Tibial nerve (tissue), 4 donors: ENCODE results near the gene NR2F1-AS1. TPM values are rescaled to one million over a fixed set of nuclear protein-coding genes. Genes with fewer than 3 reads are reported as not detected.

Experiments
- DNase-seq, 2 donors: peaks; one replicate each; pipeline ENCODE4 v3.0.0-alpha.2; 2019; ENCODE audit warnings: low spot score in 2 of 2
- H3K27ac ChIP-seq, 4 donors: fragments of 200-600 bp; sonication (generic) in 3 of 4; one replicate each; pipeline ENCODE4 v1.5.1; 2017 to 2019; ENCODE audit warnings: mild to moderate bottlenecking in 1 of 4
- H3K27me3 ChIP-seq, 2 donors: fragments of 200-600 bp; sonication (generic) in 1 of 2; one replicate each; pipeline versions ENCODE4 v1.5.1 to v1.6.0; 2017 to 2019
- H3K36me3 ChIP-seq, 3 donors: fragments of 200-600 bp; sonication (generic); one replicate each; pipeline ENCODE4 v1.5.1; 2018 to 2019
- H3K4me1 ChIP-seq, 4 donors: fragments of 200-600 bp; sonication (generic) in 3 of 4; one replicate each; pipeline ENCODE4 v1.5.1; 2017 to 2019
- H3K4me3 ChIP-seq, 4 donors: fragments of 200-600 bp; sonication (generic) in 3 of 4; one replicate each; pipeline ENCODE4 v1.5.1; 2017 to 2019; ENCODE audit warnings: mild to moderate bottlenecking in 1 of 4, moderate library complexity in 1 of 4
- H3K9me3 ChIP-seq, 4 donors: fragments of 200-600 bp; sonication (generic) in 3 of 4; one replicate each; pipeline ENCODE4 v1.5.1; 2017 to 2019
- EP300 ChIP-seq, 2 donors: sonication (generic); formaldehyde crosslinking; IDR thresholded peaks; one replicate each; pipeline ENCODE4 v1.6.1; 2017; ENCODE audit warnings: antibody characterized with exemption in 2 of 2, mild to moderate bottlenecking in 1 of 2
- POLR2A ChIP-seq, 2 donors: fragments of 450-650 bp; IDR thresholded peaks; one replicate each; pipeline ENCODE4 v1.6.1; 2017; ENCODE audit warnings: antibody characterized with exemption in 2 of 2, mild to moderate bottlenecking in 2 of 2, moderate library complexity in 2 of 2
- WGBS, 2 donors: methylation state at CpG; one replicate each; pipeline ENCODE4 v1.1.5; 2018; 5-methylcytosine and 5-hydroxymethylcytosine counted together
- total RNA-seq, 4 donors: library from RNA; depleted of rRNA; stranded (reverse); fragments of >200 nt; gene quantifications; one replicate each; pipeline ENCODE4 v1.1.0, GENCODE V29; 2016
- TF ChIP-seq, protein P1 (sequence below), 5 experiments: fragments of 200-600 bp in 3 of 5; fragments of 450-650 bp in 2 of 5; sonication (generic) in 3 of 5; IDR thresholded peaks; one replicate each; pipeline ENCODE4 v1.5.1; 2016 to 2019; ENCODE audit warnings: antibody characterized with exemption in 5 of 5, mild to moderate bottlenecking in 3 of 5, moderate library complexity in 2 of 5

NR2F1-AS1 gene
- total RNA-seq, 4 donors from 2014 or later: 13.5 to 38.4 (median 35.4) TPM

DNA sequence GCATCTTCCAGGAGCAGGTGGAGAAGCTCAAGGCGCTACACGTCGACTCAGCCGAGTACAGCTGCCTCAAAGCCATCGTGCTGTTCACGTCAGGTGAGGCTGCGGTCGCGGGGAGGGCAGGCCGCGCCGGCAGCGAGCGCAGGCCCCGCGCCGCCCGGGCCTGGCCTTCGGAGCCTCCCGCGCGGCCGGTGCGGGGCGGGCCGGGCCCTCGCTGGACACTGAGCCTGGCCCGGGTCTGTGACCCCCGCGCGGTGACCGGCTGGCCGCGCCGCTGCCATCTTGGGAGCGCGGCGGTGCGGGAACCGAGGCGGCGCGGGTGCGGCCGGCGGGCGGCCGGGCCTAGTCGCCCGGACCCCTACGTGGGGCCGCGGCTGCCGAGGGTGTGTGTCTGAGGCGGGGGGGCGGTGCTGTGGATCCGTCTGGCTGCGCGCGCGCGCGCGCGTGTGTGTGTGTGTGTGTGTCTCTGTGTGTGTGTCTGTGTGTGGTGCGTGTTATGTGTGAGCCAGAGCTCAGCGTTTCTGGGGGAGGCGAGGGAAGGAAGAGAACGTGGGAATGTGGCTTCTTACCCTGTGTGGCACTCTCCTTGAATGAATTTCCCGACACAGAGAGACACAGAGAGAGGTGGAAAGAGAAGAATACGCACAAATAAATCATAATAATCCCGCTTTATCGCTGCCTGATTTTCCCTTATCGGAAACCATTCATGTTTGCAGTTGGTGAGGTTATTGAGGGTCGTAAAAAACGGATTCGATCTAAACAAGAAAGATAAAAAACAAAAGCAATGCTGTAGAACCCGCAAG, 7.5 kb upstream of the NR2F1-AS1 start:
- peak in 1 of 2 donors; percentile 45 for DNase-seq
- no peak for TF ChIP-seq EP300 (IDR thresholded peaks at IDR 0.05)
- TF ChIP-seq POLR2A (IDR thresholded peaks at IDR 0.05): no peak
- TF ChIP-seq, protein P1, sequence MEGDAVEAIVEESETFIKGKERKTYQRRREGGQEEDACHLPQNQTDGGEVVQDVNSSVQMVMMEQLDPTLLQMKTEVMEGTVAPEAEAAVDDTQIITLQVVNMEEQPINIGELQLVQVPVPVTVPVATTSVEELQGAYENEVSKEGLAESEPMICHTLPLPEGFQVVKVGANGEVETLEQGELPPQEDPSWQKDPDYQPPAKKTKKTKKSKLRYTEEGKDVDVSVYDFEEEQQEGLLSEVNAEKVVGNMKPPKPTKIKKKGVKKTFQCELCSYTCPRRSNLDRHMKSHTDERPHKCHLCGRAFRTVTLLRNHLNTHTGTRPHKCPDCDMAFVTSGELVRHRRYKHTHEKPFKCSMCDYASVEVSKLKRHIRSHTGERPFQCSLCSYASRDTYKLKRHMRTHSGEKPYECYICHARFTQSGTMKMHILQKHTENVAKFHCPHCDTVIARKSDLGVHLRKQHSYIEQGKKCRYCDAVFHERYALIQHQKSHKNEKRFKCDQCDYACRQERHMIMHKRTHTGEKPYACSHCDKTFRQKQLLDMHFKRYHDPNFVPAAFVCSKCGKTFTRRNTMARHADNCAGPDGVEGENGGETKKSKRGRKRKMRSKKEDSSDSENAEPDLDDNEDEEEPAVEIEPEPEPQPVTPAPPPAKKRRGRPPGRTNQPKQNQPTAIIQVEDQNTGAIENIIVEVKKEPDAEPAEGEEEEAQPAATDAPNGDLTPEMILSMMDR (IDR thresholded peaks at IDR 0.05): no peak
- no peaks in the 10 kb centered on the region for H3K27me3 ChIP-seq
- peak overlapping the region; percentile 78 to 95 (median 87) for H3K27ac ChIP-seq
- WGBS, 2 donors: 24 to 34% methylated on average over 26 to 32 of the region's 78 CpGs
- no peaks in the 10 kb centered on the region for H3K9me3 ChIP-seq
- peaks cover 0 to 10% (median 0%) of the 10 kb centered on the region in 3 donors for H3K36me3 ChIP-seq
- peaks cover 0 to 41% (median 12%) of the 10 kb centered on the region in 4 donors for H3K4me1 ChIP-seq
- H3K4me3 ChIP-seq: peak overlapping the region; percentile 46 to 83 (median 59)

DNA sequence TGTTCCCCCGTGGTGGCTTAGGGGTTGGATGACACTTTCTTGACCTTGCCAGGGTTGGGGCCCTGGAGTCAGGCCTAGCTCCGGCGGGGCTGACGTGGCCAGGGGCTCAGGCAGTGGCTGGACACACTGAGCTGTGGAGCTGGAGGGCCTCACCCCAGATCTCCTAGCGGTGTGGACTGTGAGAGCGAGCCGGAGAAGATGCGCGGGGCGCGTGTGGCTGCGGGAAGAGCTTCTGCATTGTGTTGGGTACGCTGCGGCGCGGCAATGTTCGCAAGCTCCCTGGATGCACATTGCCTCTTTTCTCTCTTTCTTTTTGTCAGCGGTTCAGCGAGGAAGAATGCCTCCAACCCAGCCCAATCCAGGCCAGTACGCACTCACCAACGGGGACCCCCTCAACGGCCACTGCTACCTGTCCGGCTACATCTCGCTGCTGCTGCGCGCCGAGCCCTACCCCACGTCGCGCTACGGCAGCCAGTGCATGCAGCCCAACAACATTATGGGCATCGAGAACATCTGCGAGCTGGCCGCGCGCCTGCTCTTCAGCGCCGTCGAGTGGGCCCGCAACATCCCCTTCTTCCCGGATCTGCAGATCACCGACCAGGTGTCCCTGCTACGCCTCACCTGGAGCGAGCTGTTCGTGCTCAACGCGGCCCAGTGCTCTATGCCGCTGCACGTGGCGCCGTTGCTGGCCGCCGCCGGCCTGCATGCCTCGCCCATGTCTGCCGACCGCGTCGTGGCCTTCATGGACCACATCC, 6.8 kb upstream of the NR2F1-AS1 start:
- Histone ChIP-seq H3K9me3 (no peaks in the 10 kb centered on the region), H3K27me3 (peaks cover 0 to 6% of the 10 kb centered on the region in 2 donors), H3K4me3 (peak overlapping the region; percentile 46 to 83 (median 59)), H3K4me1 (peaks cover 0 to 34% (median 12%) of the 10 kb centered on the region in 4 donors), H3K36me3 (peaks cover 0 to 8% (median 0%) of the 10 kb centered on the region in 3 donors), H3K27ac (peak overlapping the region; percentile 78 to 95 (median 87))
- WGBS, 2 donors: 19 to 31% methylated on average over 37 to 59 of the region's 59 CpGs
- TF ChIP-seq, protein P1 (IDR thresholded peaks at IDR 0.05): no peak
- no peak for TF ChIP-seq POLR2A (IDR thresholded peaks at IDR 0.05)
- TF ChIP-seq EP300 (IDR thresholded peaks at IDR 0.05): peak in 1 of 2 donors; percentile 55
- DNase-seq: no peak

DNA sequence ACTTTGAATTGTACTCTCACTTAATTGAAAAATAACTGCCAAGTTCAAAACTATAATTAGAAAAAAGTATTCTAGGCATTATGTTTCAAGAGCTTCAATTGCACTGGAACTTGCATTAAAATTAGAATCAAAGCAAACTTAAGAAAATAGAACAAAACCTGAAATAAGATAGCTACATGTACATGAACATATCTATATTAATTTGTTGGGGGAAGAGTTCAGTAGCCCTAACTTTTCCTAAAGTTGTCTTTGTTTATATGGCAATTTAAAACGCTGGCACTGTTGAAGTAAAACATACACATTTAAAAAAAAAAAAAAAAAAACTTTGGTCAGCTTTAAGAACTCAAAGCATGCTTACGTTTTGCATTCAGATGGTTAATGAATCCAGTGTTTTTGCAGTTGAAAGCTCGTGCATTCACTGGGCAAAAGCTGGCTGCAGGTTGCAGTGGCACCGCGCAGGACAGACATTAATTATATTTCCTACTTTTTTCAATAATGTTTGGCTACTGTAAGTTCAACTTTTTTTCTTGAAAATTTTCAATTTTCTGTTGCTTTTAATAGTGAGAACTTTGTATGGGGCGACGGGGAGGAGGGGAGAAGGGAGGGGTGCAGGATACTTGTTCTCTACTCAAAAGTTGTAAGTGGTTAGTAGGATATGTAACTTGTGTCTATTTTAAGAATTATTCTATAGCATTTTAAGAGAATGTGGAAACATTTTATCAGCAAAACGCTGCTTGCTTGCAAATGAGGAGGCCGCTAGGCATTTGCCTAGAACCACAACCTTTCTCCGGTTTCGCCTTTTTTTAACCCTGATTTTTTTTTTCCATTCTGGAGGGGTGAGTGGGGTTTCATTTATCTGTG, 5.9 kb upstream of the NR2F1-AS1 start:
- Histone ChIP-seq H3K4me1 (peaks cover 0 to 26% (median 10%) of the 10 kb centered on the region in 4 donors), H3K36me3 (peaks cover 0 to 8% (median 0%) of the 10 kb centered on the region in 3 donors), H3K27me3 (peaks cover 0 to 9% of the 10 kb centered on the region in 2 donors), H3K9me3 (no peaks in the 10 kb centered on the region), H3K4me3 (peak overlapping the region; percentile 46 to 83 (median 59)), H3K27ac (peak overlapping the region; percentile 78 to 95 (median 87))
- no peak for DNase-seq
- WGBS, 2 donors: 19 to 25% methylated on average over 11 of the region's 11 CpGs
- TF ChIP-seq EP300 (IDR thresholded peaks at IDR 0.05) (peak in 1 of 2 donors; percentile 10), POLR2A (IDR thresholded peaks at IDR 0.05) (no peak)
- TF ChIP-seq, protein P1 (IDR thresholded peaks at IDR 0.05): no peak

DNA sequence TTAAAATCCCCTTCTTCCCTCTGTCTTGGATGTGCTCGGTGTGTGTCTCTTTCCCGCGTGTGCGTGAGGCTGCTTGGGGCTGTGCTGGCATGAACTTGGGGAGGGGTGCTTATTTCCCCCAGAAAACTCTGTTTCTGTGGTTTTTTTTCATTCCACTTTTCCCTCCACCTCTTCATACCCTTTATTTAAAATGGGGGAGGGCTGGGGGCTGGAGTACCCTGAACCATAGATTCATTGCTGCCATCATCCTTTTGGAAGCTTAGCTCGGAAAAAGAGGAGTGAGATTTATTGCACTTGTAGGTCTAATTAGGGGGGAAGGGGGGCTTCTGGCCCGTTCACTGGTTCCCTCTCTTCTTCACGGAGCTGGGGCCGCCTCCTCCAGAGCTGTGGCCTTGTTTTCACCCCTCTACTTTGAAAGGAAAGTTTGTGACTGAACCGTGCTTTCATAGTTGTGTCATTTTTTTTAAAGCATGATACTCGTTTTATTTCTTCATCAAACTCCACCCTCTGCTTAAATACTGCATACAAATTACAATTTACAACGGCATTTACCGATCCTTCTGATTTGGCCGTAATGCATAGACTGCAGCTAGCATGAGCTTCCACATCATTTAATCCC, 4.9 kb upstream of the NR2F1-AS1 start:
- Histone ChIP-seq H3K4me1 (peaks cover 0 to 16% (median 7%) of the 10 kb centered on the region in 4 donors), H3K27ac (peak overlapping the region; percentile 84 to 95 (median 89)), H3K27me3 (peaks cover 0 to 14% of the 10 kb centered on the region in 2 donors), H3K4me3 (peak overlapping the region; percentile 46 to 83 (median 59)), H3K9me3 (no peaks in the 10 kb centered on the region), H3K36me3 (peaks cover 0 to 8% (median 0%) of the 10 kb centered on the region in 3 donors)
- peak in 1 of 2 donors; percentile 53 for TF ChIP-seq EP300 (IDR thresholded peaks at IDR 0.05)
- no peak for TF ChIP-seq POLR2A (IDR thresholded peaks at IDR 0.05)
- DNase-seq: no peak
- 12% methylated on average over 13 of the region's 13 CpGs for WGBS, 2 donors
